Mucosa of descending colon (tissue), 3 donors: Measurements from ENCODE around the gene CENPX. TPM values are rescaled to one million over a fixed set of nuclear protein-coding genes. Genes with fewer than 3 reads are reported as not detected.

Source experiments
- ATAC-seq: fragments of 200-7000 bp; cut with Tn5 transposase; one replicate; pipeline ENCODE4 v1.9.1; 2020; ENCODE audit warnings: mild to moderate bottlenecking, moderate library complexity
- DNase-seq, 3 donors: peaks; one replicate each; pipeline ENCODE4 v3.0.0-alpha.2; 2020
- H3K36me3 ChIP-seq: fragments of 200-600 bp; one replicate; pipeline ENCODE4 v1.8.0; 2021; ENCODE audit warnings: low read depth, mild to moderate bottlenecking
- H3K4me1 ChIP-seq: fragments of 200-600 bp; one replicate; pipeline ENCODE4 v1.8.0; 2021; ENCODE audit warnings: low read depth, mild to moderate bottlenecking
- H3K4me3 ChIP-seq: fragments of 200-600 bp; one replicate; pipeline ENCODE4 v1.8.0; 2021; ENCODE audit warnings: mild to moderate bottlenecking
- H3K9me3 ChIP-seq: fragments of 200-600 bp; one replicate; pipeline ENCODE4 v1.8.0; 2021; ENCODE audit warnings: mild to moderate bottlenecking
- CTCF ChIP-seq: fragments of 200-600 bp; IDR thresholded peaks from one replicate; pipeline ENCODE4 v1.8.0; 2022; ENCODE audit warnings: antibody characterized with exemption, mild to moderate bottlenecking
- intact Hi-C, 2 donors: fragments of 100-400 bp; cut with DNase I in 1 of 2; cut with micrococcal nuclease in 1 of 2; formaldehyde crosslinking; loops; one replicate each; pipeline versions ENCODE4 v1.11.0 to v1.11.1; 2022; cut with DNase I, micrococcal nuclease
- total RNA-seq, 3 donors: library from RNA; stranded (reverse); fragmentation: NEBNext Ultra II Directional in 2 of 3; extraction: Animal tissue kit (Norgen Biotek cat#: 25700) in 2 of 3; gene quantifications; one replicate each; pipeline versions ENCODE4 v1.2.1 to v1.2.4, GENCODE V29; 2021 to 2023
- donor health status: DM: no; HTN: no; CAD: no; lungs with moderate emphysema.
- donor health status: DM: no; HTN: no; CAD: no.
- donor health status: DM: no; HTN: yes; CAD: no.

CENPX gene
- total RNA-seq, 3 donors from 2014 or later = 76.3 to 114 (median 81.3) TPM

- TF ChIP-seq CTCF = no peak
- ATAC-seq = no peak
- H3K36me3 ChIP-seq = no peaks in the 10 kb centered on the region
- H3K4me3 ChIP-seq = no peak overlapping the region
- intact Hi-C loops = no loop called here
- H3K9me3 ChIP-seq = no peaks in the 10 kb centered on the region
- peak in 1 of 3 donors; percentile 41 for DNase-seq
- peaks cover 10% of the 10 kb centered on the region for H3K4me1 ChIP-seq
Observed at GRCh38 chr17:82060001-82060380, 37.3 kb upstream of the CENPX start.

GRCh38 chr17:82059272-82060000 is 36.8 kb upstream of the CENPX start:
- TF ChIP-seq CTCF = no peak
- intact Hi-C loops = no loop called here
- DNase-seq (peak in 1 of 3 donors; percentile 43), ATAC-seq (no peak)
- no peaks in the 10 kb centered on the region for H3K36me3 ChIP-seq
- H3K4me3 ChIP-seq = no peak overlapping the region
- H3K4me1 ChIP-seq = peaks cover 5% of the 10 kb centered on the region
- no peaks in the 10 kb centered on the region for H3K9me3 ChIP-seq

GRCh38 chr17:82058855-82059249 is 36.2 kb upstream of the CENPX start:
- no peaks in the 10 kb centered on the region for H3K9me3 ChIP-seq
- H3K36me3 ChIP-seq = no peaks in the 10 kb centered on the region
- ATAC-seq (no peak), DNase-seq (no peak)
- no peak overlapping the region for H3K4me3 ChIP-seq
- no peak for TF ChIP-seq CTCF
- intact Hi-C loops = no loop called here
- H3K4me1 ChIP-seq = no peaks in the 10 kb centered on the region

- ATAC-seq = no peak
- no peak for TF ChIP-seq CTCF
- H3K4me3 ChIP-seq = no peak overlapping the region
- peak in 1 of 3 donors; percentile 42 for DNase-seq
- peaks cover under 1% of the 10 kb centered on the region for H3K4me1 ChIP-seq
- intact Hi-C loops = no loop called here
- no peaks in the 10 kb centered on the region for H3K36me3 ChIP-seq
- H3K9me3 ChIP-seq = no peaks in the 10 kb centered on the region
Observed at GRCh38 chr17:82058230-82058854, 35.7 kb upstream of the CENPX start.

- Histone ChIP-seq H3K4me1 (peaks cover 11% of the 10 kb centered on the region), H3K9me3 (no peaks in the 10 kb centered on the region), H3K36me3 (no peaks in the 10 kb centered on the region), H3K4me3 (no peak overlapping the region)
- DNase-seq = peak in 1 of 3 donors; percentile 48
- TF ChIP-seq CTCF = no peak
- no peak for ATAC-seq
- intact Hi-C loops = no loop called here
Observed at GRCh38 chr17:82056729-82057621, 34.3 kb upstream of the CENPX start.
